Fibroblast of villous mesenchyme (primary cell): ENCODE results near the gene ARSI. TPM values are rescaled to one million over a fixed set of nuclear protein-coding genes. Genes with fewer than 3 reads are reported as not detected.

ENCODE experiments used
- DNase-seq: peaks from one replicate; pipeline ENCODE4 v3.0.0-alpha.2; 2010; ENCODE audit warnings: low read depth
- H3K4me3 ChIP-seq: 2 replicates; pipeline ENCODE4 v1.5.1; 2011; ENCODE audit warnings: low read depth, mild to moderate bottlenecking, low read length
- CTCF ChIP-seq: IDR thresholded peaks from 2 replicates; pipeline ENCODE4 v1.5.1; 2012; ENCODE audit warnings: low read depth, mild to moderate bottlenecking, low read length; ENCODE audit not compliant: insufficient read depth
- total RNA-seq: library from RNA; depleted of rRNA; stranded (reverse); fragments of >200 nt; gene quantifications from 2 replicates; pipeline ENCODE4 v1.2.3, GENCODE V29; 2012

Gene ARSI
- total RNA-seq, 1 donor = 13.8 TPM

GRCh38 chr5:150301170-150301505 lies 1.6 kb downstream of the ARSI start:
- H3K4me3 ChIP-seq = peak overlapping the region; percentile 60
- TF ChIP-seq CTCF = no peak
- DNase-seq = peak; percentile 94

- no peak for DNase-seq
- H3K4me3 ChIP-seq = peak overlapping the region; percentile 60
- no peak for TF ChIP-seq CTCF
Measured at GRCh38 chr5:150300496-150301169, 2.1 kb downstream of the ARSI start.

GRCh38 chr5:150299571-150300327 lies 3.0 kb downstream of the ARSI start:
- DNase-seq = peak; percentile 95
- peak overlapping the region; percentile 60 for H3K4me3 ChIP-seq
- TF ChIP-seq CTCF = no peak

GRCh38 chr5:150298701-150299451 lies 3.8 kb downstream of the ARSI start:
- no peak overlapping the region for H3K4me3 ChIP-seq
- no peak for TF ChIP-seq CTCF
- peak; percentile 99 for DNase-seq

GRCh38 chr5:150297934-150298595 lies 4.6 kb downstream of the ARSI start:
- TF ChIP-seq CTCF = no peak
- no peak for DNase-seq
- H3K4me3 ChIP-seq = no peak overlapping the region

GRCh38 chr5:150297236-150297890 lies 5.3 kb downstream of the ARSI start:
- TF ChIP-seq CTCF = no peak
- no peak for DNase-seq
- no peak overlapping the region for H3K4me3 ChIP-seq
